BE2C (cell line): ENCODE results near the gene TRMT2A.
A peak's percentile ranks its signal among the peaks of the same experiment; 100 is the strongest.

Experiments used
- DNase-seq: peaks from one replicate; pipeline ENCODE4 v3.0.0-alpha.2; 2020
- H3K27me3 ChIP-seq: fragments of 250-450 bp; sonication (Bioruptor Pico); 2 replicates; pipeline ENCODE4 v1.5.1; 2020; ENCODE audit warnings: mild to moderate bottlenecking
- H3K36me3 ChIP-seq: fragments of 250-450 bp; sonication (Bioruptor Pico); 2 replicates; pipeline ENCODE4 v1.5.1; 2020; ENCODE audit warnings: mild to moderate bottlenecking
- H3K4me1 ChIP-seq: fragments of 250-450 bp; sonication (Bioruptor Pico); 2 replicates; pipeline ENCODE4 v1.5.1; 2020
- H3K4me3 ChIP-seq: 2 replicates; pipeline ENCODE4 v1.5.1; 2011; ENCODE audit warnings: low read depth, low read length
- H3K9me3 ChIP-seq: fragments of 250-450 bp; sonication (Bioruptor Pico); 2 replicates; pipeline ENCODE4 v1.5.1; 2020
- CTCF ChIP-seq: IDR thresholded peaks from 2 replicates; pipeline ENCODE4 v1.5.1; 2012; ENCODE audit warnings: mild to moderate bottlenecking, low read depth, low read length

The TRMT2A gene

GRCh38 chr22:20131859-20132685 is 15.0 kb upstream of the TRMT2A start:
- Histone ChIP-seq H3K36me3 (peaks cover 8% of the 10 kb centered on the region), H3K9me3 (no peaks in the 10 kb centered on the region), H3K4me1 (peaks cover 26% of the 10 kb centered on the region), H3K27me3 (no peaks in the 10 kb centered on the region), H3K4me3 (peak overlapping the region; percentile 75)
- no peak for TF ChIP-seq CTCF
- DNase-seq: no peak

GRCh38 chr22:20131597-20131858 is 14.5 kb upstream of the TRMT2A start, which contains the start of gene ZDHHC8:
ZDHHC8 (plus strand) TSS chr22:20131804; CDS start chr22:20131948, 144 bp downstream.
- peak; percentile 53 for DNase-seq
- Histone ChIP-seq H3K27me3 (no peaks in the 10 kb centered on the region), H3K9me3 (no peaks in the 10 kb centered on the region), H3K4me3 (peak within 1 kb of the TSS; percentile 75), H3K36me3 (peaks cover 12% of the 10 kb centered on the region), H3K4me1 (peaks cover 21% of the 10 kb centered on the region)
- TF ChIP-seq CTCF: no peak

GRCh38 chr22:20130731-20131596 is 13.9 kb upstream of the TRMT2A start:
- Histone ChIP-seq H3K4me3 (peak overlapping the region; percentile 72), H3K36me3 (peaks cover 17% of the 10 kb centered on the region), H3K27me3 (no peaks in the 10 kb centered on the region), H3K4me1 (peaks cover 15% of the 10 kb centered on the region), H3K9me3 (no peaks in the 10 kb centered on the region)
- peak; percentile 83 for DNase-seq
- no peak for TF ChIP-seq CTCF

- peaks cover 12% of the 10 kb centered on the region for H3K4me1 ChIP-seq
- no peaks in the 10 kb centered on the region for H3K9me3 ChIP-seq
- no peak overlapping the region for H3K4me3 ChIP-seq
- DNase-seq: no peak
- peaks cover 24% of the 10 kb centered on the region for H3K36me3 ChIP-seq
- no peaks in the 10 kb centered on the region for H3K27me3 ChIP-seq
- peak; percentile 13; the same call in 1 of the 2 replicates for TF ChIP-seq CTCF
These were observed 13.3 kb upstream of the TRMT2A start for GRCh38 chr22:20130319-20130718.

- no peak for TF ChIP-seq CTCF
- no peak for DNase-seq
- peaks cover 30% of the 10 kb centered on the region for H3K36me3 ChIP-seq
- no peaks in the 10 kb centered on the region for H3K9me3 ChIP-seq
- H3K27me3 ChIP-seq: no peaks in the 10 kb centered on the region
- H3K4me3 ChIP-seq: no peak overlapping the region
- H3K4me1 ChIP-seq: peaks cover 7% of the 10 kb centered on the region
These were observed 12.7 kb upstream of the TRMT2A start for GRCh38 chr22:20129747-20130014.
